Pancreas (tissue), 10 donors: ENCODE data around the gene ADGRB2. TPM values are rescaled to one million over a fixed set of nuclear protein-coding genes. Genes with fewer than 3 reads are reported as not detected.

ENCODE experiments used
- ATAC-seq, 4 donors: fragments of 200-7000 bp; cut with Tn5 transposase; one replicate each; pipeline versions ENCODE4 v1.8.0 to v1.9.1; 2020; ENCODE audit warnings: mild to moderate bottlenecking in 4 of 4, moderate library complexity in 4 of 4
- DNase-seq, 6 donors: peaks; one replicate each; pipeline ENCODE4 v3.0.0-alpha.2; 2020
- FAIRE-seq: peaks from 2 replicates; lab custom pipeline; 2012; peaks lifted over from hg19 to GRCh38; lab: Jason Lieb, UNC
- H3K27ac ChIP-seq, 4 donors: fragments of 200-600 bp; sonication (generic); 1 replicate in 3 of 4; 2 replicates in 1 of 4; pipeline versions ENCODE4 v1.5.0 to v1.8.0; 2020
- H3K27me3 ChIP-seq, 4 donors: fragments of 200-600 bp; one replicate each; pipeline ENCODE4 v1.8.0; 2021
- H3K36me3 ChIP-seq, 3 donors: fragments of 200-600 bp; sonication (generic) in 1 of 3; one replicate each; pipeline versions ENCODE4 v1.5.0 to v1.8.0; 2020 to 2021
- H3K4me1 ChIP-seq, 3 donors: fragments of 200-600 bp; one replicate each; pipeline ENCODE4 v1.8.0; 2021
- H3K4me3 ChIP-seq, 4 donors: fragments of 200-600 bp; sonication (generic) in 2 of 4; one replicate each; pipeline versions ENCODE4 v1.5.0 to v1.8.0; 2020 to 2021
- H3K9me3 ChIP-seq, 4 donors: fragments of 200-600 bp; one replicate each; pipeline ENCODE4 v1.8.0; 2021
- WGBS, 2 donors: extraction: QIAGEN DNeasy Blood & Tissue Kit; methylation state at CpG; one replicate each; pipeline ENCODE4 v1.1.7; 2013; 5-methylcytosine and 5-hydroxymethylcytosine counted together
- intact Hi-C, 3 donors: fragments of 100-400 bp; cut with DNase I; formaldehyde crosslinking; loops; one replicate each; pipeline versions ENCODE4 v1.11.1 to v1.14.2; 2022
- polyA plus RNA-seq, 2 donors: library from polyadenylated mRNA; stranded (reverse); fragments of 200-250 nt; gene quantifications; one replicate each; pipeline ENCODE4 v1.2.3, GENCODE V29; 2013
- total RNA-seq, 6 donors: library from RNA; stranded (reverse); fragmentation: NEBNext Ultra II Directional in 4 of 6; extraction: Animal tissue kit (Norgen Biotek cat#: 25700) in 4 of 6; gene quantifications; one replicate each; pipeline versions ENCODE4 v1.2.1 to v1.2.4, GENCODE V29; 2021 to 2023
- TF ChIP-seq, protein P1 (sequence below), 4 donors: fragments of 200-600 bp; sonication (generic) in 3 of 4; IDR thresholded peaks; one replicate each; pipeline versions ENCODE4 v1.5.0 to v1.8.0; 2021; ENCODE audit warnings: antibody characterized with exemption in 4 of 4
- donor health status: healthy with polysubstance abuse.
- donor health status: DM: no; HTN: no; CAD: no; lungs with moderate emphysema.
- donor health status: DM: no; HTN: no; CAD: no.
- donor health status: control.
- donor health status: control.
- donor health status: Bipolar disorder and iron deficiency.
- donor health status: DM: yes; HTN: yes; CAD: no.
- donor health status: DM: no; HTN: no; CAD: no.
- donor health status: DM: no; HTN: no; CAD: no.
- donor health status: DM: yes; HTN: yes; CAD: no.

ADGRB2 gene
- total and polyA plus RNA-seq, 8 donors, result 0.12 to 1.3 (median 0.43) TPM

DNA sequence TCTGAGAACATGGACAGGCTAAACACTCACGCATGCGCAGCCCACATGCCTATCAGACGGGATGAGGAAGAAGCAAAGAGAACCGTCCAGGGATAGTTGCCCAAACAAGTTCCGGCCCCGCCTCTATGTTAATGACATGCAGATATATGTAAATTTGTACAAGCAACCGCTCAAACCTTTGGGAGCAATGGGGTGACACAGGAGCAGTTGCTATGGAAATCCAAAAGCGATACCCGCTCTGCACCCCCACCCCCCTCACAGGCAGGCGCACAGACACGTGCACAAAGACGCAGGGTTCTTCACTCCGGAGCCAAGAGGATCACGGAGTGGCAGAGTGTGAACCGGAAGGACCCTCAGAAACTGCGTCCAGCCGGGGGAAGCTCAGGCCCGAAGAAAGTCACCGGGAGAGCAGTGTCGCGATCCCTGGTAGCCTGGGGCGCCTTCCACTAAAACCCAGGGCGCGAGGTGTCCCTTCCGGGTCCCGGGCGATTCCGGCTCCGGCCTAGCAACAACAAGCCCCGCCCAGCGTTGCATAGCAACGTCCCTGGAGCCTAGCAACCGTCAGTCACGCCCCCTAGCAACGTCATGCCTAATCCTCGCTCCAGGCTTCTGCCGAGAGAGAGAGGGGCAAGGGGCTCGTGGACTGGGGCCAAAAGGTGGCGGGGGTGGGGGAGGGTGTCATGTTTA, 24.1 kb upstream of the ADGRB2 start:
- Histone ChIP-seq H3K4me1 (no peaks in the 10 kb centered on the region), H3K27ac (peak overlapping the region; percentile 20 to 78 (median 56)), H3K36me3 (no peaks in the 10 kb centered on the region), H3K27me3 (no peaks in the 10 kb centered on the region), H3K4me3 (peak overlapping the region; percentile 32 to 60 (median 42)), H3K9me3 (no peaks in the 10 kb centered on the region)
- TF ChIP-seq, protein P1, sequence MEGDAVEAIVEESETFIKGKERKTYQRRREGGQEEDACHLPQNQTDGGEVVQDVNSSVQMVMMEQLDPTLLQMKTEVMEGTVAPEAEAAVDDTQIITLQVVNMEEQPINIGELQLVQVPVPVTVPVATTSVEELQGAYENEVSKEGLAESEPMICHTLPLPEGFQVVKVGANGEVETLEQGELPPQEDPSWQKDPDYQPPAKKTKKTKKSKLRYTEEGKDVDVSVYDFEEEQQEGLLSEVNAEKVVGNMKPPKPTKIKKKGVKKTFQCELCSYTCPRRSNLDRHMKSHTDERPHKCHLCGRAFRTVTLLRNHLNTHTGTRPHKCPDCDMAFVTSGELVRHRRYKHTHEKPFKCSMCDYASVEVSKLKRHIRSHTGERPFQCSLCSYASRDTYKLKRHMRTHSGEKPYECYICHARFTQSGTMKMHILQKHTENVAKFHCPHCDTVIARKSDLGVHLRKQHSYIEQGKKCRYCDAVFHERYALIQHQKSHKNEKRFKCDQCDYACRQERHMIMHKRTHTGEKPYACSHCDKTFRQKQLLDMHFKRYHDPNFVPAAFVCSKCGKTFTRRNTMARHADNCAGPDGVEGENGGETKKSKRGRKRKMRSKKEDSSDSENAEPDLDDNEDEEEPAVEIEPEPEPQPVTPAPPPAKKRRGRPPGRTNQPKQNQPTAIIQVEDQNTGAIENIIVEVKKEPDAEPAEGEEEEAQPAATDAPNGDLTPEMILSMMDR (IDR thresholded peaks at IDR 0.05), result no peak
- 3 to 4% methylated on average over 37 to 39 of the region's 39 CpGs for whole genome bisulfite sequencing, 2 donors
- FAIRE-seq, result no peak
- intact Hi-C loops, result no loop called here
- DNase-seq, result peak; percentile 89 to 97 (median 96)
- ATAC-seq, result peak; percentile 92 to 95 (median 93)

DNA sequence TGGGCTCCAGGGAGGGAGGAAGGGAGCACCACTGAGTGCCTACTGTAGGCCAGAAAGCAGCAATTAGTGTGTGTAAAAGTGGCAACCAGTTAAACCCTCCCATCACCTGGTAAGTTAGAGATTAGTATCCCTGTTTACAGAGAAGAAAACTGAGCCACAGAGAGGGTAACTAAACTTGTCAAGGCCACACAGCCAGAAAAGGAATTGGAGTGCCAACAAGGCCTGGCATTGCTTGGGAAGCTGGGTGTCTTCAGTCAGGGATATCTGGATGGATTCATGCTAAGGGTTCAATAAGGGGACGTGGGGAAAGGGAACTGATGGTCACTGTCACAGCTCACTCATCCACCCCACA, 23.6 kb upstream of the ADGRB2 start:
- no peak for FAIRE-seq
- TF ChIP-seq, protein P1 (IDR thresholded peaks at IDR 0.05), result no peak
- no peak for ATAC-seq
- peak overlapping the region in 2 of 4 donors; percentile 32 to 60 for H3K4me3 ChIP-seq
- no peaks in the 10 kb centered on the region for H3K36me3 ChIP-seq
- no peaks in the 10 kb centered on the region for H3K27me3 ChIP-seq
- peak overlapping the region in 1 of 4 donors; percentile 53 for H3K27ac ChIP-seq
- intact Hi-C loops, result no loop called here
- WGBS, 2 donors, result 66 to 72% methylated on average over 1 of the region's 1 CpG
- no peak for DNase-seq
- H3K4me1 ChIP-seq, result no peaks in the 10 kb centered on the region
- H3K9me3 ChIP-seq, result no peaks in the 10 kb centered on the region

DNA sequence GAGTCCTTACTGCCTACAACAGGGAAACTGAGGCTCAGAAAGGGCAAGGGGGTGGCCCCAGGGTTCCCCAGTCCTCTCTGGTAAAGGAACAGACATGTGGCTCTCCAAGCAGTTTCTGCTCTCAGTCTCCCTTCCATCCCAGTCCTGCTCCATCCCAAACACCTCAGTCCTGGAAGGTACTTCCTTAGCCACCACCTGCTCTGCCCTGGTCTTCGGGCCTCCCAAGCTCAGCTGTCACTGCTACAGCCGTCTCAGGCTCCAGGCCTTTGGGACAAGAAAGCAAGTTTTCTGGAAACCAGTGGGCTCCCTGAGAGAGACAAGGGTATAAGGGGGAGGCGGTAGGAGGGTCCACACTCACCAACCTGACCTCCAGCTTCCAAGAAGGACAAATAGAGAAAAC, 23.1 kb upstream of the ADGRB2 start:
- DNase-seq, result peak in 4 of 6 donors; percentile 5 to 30 (median 12)
- ATAC-seq, result no peak
- no peaks in the 10 kb centered on the region for H3K36me3 ChIP-seq
- intact Hi-C loops, result no loop called here
- no peaks in the 10 kb centered on the region for H3K4me1 ChIP-seq
- no peaks in the 10 kb centered on the region for H3K27me3 ChIP-seq
- H3K4me3 ChIP-seq, result no peak overlapping the region
- WGBS, 2 donors, result 69 to 78% methylated on average over 3 of the region's 3 CpGs
- no peaks in the 10 kb centered on the region for H3K9me3 ChIP-seq
- H3K27ac ChIP-seq, result no peak overlapping the region
- FAIRE-seq, result no peak
- TF ChIP-seq, protein P1 (IDR thresholded peaks at IDR 0.05), result no peak

DNA sequence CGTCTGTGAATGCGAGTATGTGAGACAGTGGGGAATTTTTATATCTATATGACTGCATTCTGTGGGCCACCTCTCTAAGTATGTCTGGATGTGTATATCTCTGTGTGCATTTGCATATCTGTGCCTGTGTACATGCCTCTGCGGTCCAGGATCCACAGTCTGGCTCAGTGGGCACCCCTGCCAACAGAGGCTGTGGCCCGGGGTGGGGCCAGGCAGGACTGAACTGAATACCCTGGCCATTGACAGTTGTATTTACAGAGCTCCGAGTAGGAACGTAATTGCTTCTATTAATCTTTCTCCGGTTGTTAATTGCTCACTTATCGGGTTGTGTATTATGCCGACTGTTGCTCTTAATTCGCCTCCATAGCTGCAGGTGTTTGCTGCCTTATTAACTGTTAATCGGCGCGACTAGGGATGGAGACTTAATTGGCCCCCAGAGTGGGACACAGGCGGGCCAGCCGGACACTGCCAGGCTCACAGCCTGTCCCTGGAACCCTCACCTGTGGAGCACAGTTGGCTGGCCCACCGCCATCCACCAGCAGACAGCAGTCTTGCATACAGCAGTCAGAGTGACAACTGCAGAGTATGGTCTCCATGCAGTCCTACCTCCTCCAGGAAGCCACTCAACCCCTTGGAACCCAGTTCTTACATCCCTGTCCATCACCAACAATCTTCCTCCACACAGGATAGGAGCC, 22.4 kb upstream of the ADGRB2 start:
- intact Hi-C loops, result no loop called here

More for the DNA sequence above, 22.4 kb upstream of the ADGRB2 start:
- no peaks in the 10 kb centered on the region for H3K27me3 ChIP-seq
- no peaks in the 10 kb centered on the region for H3K9me3 ChIP-seq
- no peaks in the 10 kb centered on the region for H3K4me1 ChIP-seq
- TF ChIP-seq, protein P1 (IDR thresholded peaks at IDR 0.05), result no peak
- no peaks in the 10 kb centered on the region for H3K36me3 ChIP-seq
- WGBS, 2 donors, result 69 to 72% methylated on average over 16 of the region's 16 CpGs
- DNase-seq, result peak in 3 of 6 donors; percentile 45 to 50 (median 49)
- ATAC-seq, result no peak
- no peak overlapping the region for H3K4me3 ChIP-seq
- FAIRE-seq, result no peak
- no peak overlapping the region for H3K27ac ChIP-seq
